SK-N-SH (cell line): ENCODE data around the gene PDE6A. TPM values are rescaled to one million over a fixed set of nuclear protein-coding genes. Genes with fewer than 3 reads are reported as not detected.

Experiments used
- CTCF ChIA-PET: fragments of 300-600, 350-600 bp; formaldehyde crosslinking; extraction: SDS; loops from one replicate; lab custom pipeline; 2021; lab: Yijun Ruan, JAX
- POLR2A ChIA-PET: fragments of 350-600 bp; sonication (Branson Sonifier 250); formaldehyde crosslinking; extraction: SDS; loops from one replicate; lab custom pipeline; 2020; ENCODE audit warnings: antibody characterized with exemption, inconsistent platforms; lab: Yijun Ruan, JAX
- DNase-seq: peaks from one replicate; pipeline ENCODE4 v3.0.0; 2012
- H2AFZ ChIP-seq: fragments of 200-600 bp; sonication (generic); 2 replicates; pipeline ENCODE4 v1.8.1; 2016; ENCODE audit warnings: antibody characterized with exemption, mild to moderate bottlenecking, low read depth
- H3F3A ChIP-seq: fragments of 200-600 bp; sonication (generic); replicated peaks from 2 replicates; pipeline ENCODE3; 2016; ENCODE audit warnings: antibody characterized with exemption, mild to moderate bottlenecking; ENCODE audit not compliant: insufficient read depth
- H3K27ac ChIP-seq, 2 experiments: fragments of 200-500 bp in 1 of 2; fragments of 200-600 bp in 1 of 2; sonication (Bioruptor generic) in 1 of 2; sonication (generic), shearing (Covaris generic) in 1 of 2; 2 replicates each; pipeline versions ENCODE4 v1.5.1 to v1.6.1; 2014 to 2016; ENCODE audit warnings: low read depth in 2 of 2, inconsistent platforms in 1 of 2, low read length in 1 of 2, mild to moderate bottlenecking in 1 of 2, mixed read lengths in 1 of 2
- H3K27me3 ChIP-seq: fragments of 200-600 bp; sonication (generic), shearing (Covaris generic); 2 replicates; pipeline ENCODE4 v1.6.1; 2016; ENCODE audit warnings: mixed run types; ENCODE audit not compliant: insufficient read depth
- H3K36me3 ChIP-seq, 2 experiments: fragments of 200-500 bp in 1 of 2; fragments of 200-600 bp in 1 of 2; sonication (Bioruptor generic) in 1 of 2; sonication (generic) in 1 of 2; replicated peaks in 1 of 2; 2 replicates each; pipeline versions ENCODE3 to v1.5.1; 2014 to 2016; ENCODE audit warnings: low read length in 1 of 2, mild to moderate bottlenecking in 1 of 2; ENCODE audit not compliant: insufficient read depth in 2 of 2, control insufficient read depth in 1 of 2
- H3K4me1 ChIP-seq, 2 experiments: fragments of 200-500 bp in 1 of 2; fragments of 200-600 bp in 1 of 2; sonication (Bioruptor generic) in 1 of 2; sonication (generic), shearing (Covaris generic) in 1 of 2; 2 replicates each; pipeline versions ENCODE4 v1.5.1 to v1.6.1; 2014 to 2016; ENCODE audit warnings: low read depth in 1 of 2, low read length in 1 of 2, mixed run types in 1 of 2; ENCODE audit not compliant: insufficient read depth in 2 of 2, control insufficient read depth in 1 of 2
- H3K4me2 ChIP-seq: fragments of 200-600 bp; sonication (generic), shearing (Covaris generic); 2 replicates; pipeline ENCODE4 v1.6.1; 2017; ENCODE audit warnings: mixed run types
- H3K4me3 ChIP-seq, 2 experiments: fragments of 200-500 bp in 1 of 2; fragments of 200-600 bp in 1 of 2; sonication (Bioruptor generic) in 1 of 2; sonication (generic), shearing (Covaris generic) in 1 of 2; 2 replicates each; pipeline versions ENCODE4 v1.5.1 to v1.8.1; 2014 to 2016; ENCODE audit warnings: low read depth in 2 of 2, inconsistent platforms in 1 of 2, low read length in 1 of 2, mild to moderate bottlenecking in 1 of 2, mixed read lengths in 1 of 2, moderate library complexity in 1 of 2
- H3K79me2 ChIP-seq: fragments of 200-600 bp; sonication (generic); 2 replicates; pipeline ENCODE4 v1.8.1; 2017; ENCODE audit warnings: mild to moderate bottlenecking; ENCODE audit not compliant: insufficient read depth
- H3K9ac ChIP-seq: fragments of 200-600 bp; sonication (generic); 2 replicates; pipeline ENCODE4 v1.6.1; 2017; ENCODE audit warnings: mixed run types
- H3K9me2 ChIP-seq: fragments of 200-600 bp; sonication (generic); 2 replicates; pipeline ENCODE4 v1.6.1; 2017; ENCODE audit warnings: mixed run types
- H3K9me3 ChIP-seq: fragments of 200-600 bp; sonication (generic); 2 replicates; pipeline ENCODE4 v1.6.1; 2017; ENCODE audit warnings: mixed run types, mild to moderate bottlenecking, moderate library complexity
- H4K20me1 ChIP-seq: fragments of 200-600 bp; sonication (generic); 2 replicates; pipeline ENCODE4 v1.6.1; 2017; ENCODE audit warnings: mild to moderate bottlenecking, mixed run types; ENCODE audit not compliant: insufficient read depth
- FOXJ3 ChIP-seq: sonication (generic); formaldehyde crosslinking; IDR thresholded peaks from 2 replicates; pipeline ENCODE4 v1.5.1; 2020; ENCODE audit warnings: mild to moderate bottlenecking, missing genetic modification reagents
- GATA2 ChIP-seq: sonication (generic); formaldehyde crosslinking; IDR thresholded peaks from 2 replicates; pipeline ENCODE4 v1.5.0; 2020; ENCODE audit warnings: mild to moderate bottlenecking, missing genetic modification reagents
- MXI1 ChIP-seq: IDR thresholded peaks from 2 replicates; pipeline ENCODE4 v1.6.1; 2012; ENCODE audit warnings: mild to moderate bottlenecking, low read depth, low read length, improper control_type of control experiment
- POLR2AphosphoS5 ChIP-seq: IDR thresholded peaks from 2 replicates; pipeline ENCODE4 v1.6.1; 2012; ENCODE audit warnings: low read depth, low read length
- RAD21 ChIP-seq: IDR thresholded peaks from 2 replicates; pipeline ENCODE4 v1.6.1; 2012; ENCODE audit warnings: mild to moderate bottlenecking, low read length
- RFX5 ChIP-seq: IDR thresholded peaks from 2 replicates; pipeline ENCODE4 v1.6.1; 2012; ENCODE audit warnings: mild to moderate bottlenecking, improper control_type of control experiment, low read length
- RXRA ChIP-seq: IDR thresholded peaks from 2 replicates; pipeline ENCODE4 v1.4.0; 2012; ENCODE audit warnings: low read depth, mild to moderate bottlenecking, borderline replicate concordance
- TAF1 ChIP-seq: IDR thresholded peaks from 2 replicates; pipeline ENCODE4 v1.6.1; 2012; ENCODE audit warnings: low read depth, mild to moderate bottlenecking, low read length, moderate library complexity, borderline replicate concordance
- TCF12 ChIP-seq: IDR thresholded peaks from 2 replicates; pipeline ENCODE4 v1.4.0; 2012
- WGBS: methylation state at CpG from one replicate; pipeline ENCODE4 v1.1.6; 2017; ENCODE audit warnings: low lambda C conversion rate; 5-methylcytosine and 5-hydroxymethylcytosine counted together
- polyA plus RNA-seq, 3 experiments: library from polyadenylated mRNA; depleted of rRNA; stranded (reverse); fragments of >200 nt; gene quantifications; 2 replicates each; pipeline ENCODE4 v1.2.3, GENCODE V29; 2012
- TF ChIP-seq, protein P1 (sequence below): IDR thresholded peaks from 2 replicates; pipeline ENCODE4 v1.6.1; 2012; ENCODE audit warnings: mild to moderate bottlenecking, low read depth, low read length, moderate library complexity
- TF ChIP-seq, protein P2 (sequence below): IDR thresholded peaks from 2 replicates; pipeline ENCODE4 v1.4.0; 2012; ENCODE audit warnings: low read depth, borderline replicate concordance
- TF ChIP-seq, protein P3 (sequence below): IDR thresholded peaks from 2 replicates; pipeline ENCODE4 v1.4.0; 2012; ENCODE audit warnings: low read depth, borderline replicate concordance

PDE6A gene
- polyA plus RNA-seq, 1 of the 3 experiments (the other 2 are of a cell fraction) = 0.05 TPM

DNA sequence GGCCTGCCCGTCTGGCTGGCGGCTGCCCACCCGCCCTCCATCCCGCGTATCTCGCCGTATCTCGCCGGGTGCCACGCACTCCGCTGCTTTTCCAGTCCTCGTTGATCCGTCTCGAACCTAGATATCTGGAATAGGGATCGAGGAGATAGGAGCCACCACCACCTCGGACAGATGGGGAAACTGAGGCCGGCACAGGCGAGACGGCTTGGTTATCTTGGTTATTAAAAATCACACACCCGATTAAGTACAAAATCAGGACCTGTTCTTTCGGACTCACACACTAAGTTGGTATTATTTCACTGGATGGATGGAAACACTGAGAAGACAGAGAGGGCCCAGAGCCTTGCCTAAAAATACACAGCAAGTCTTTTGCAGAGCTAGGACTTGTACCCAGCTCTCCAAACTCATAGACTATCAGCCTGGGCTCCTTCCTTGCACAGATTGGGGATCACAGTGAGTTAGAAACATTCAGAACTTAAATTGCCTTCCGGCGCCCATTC lies 16.6 kb upstream of the PDE6A start:
- Histone ChIP-seq H3K9me3 (no peaks in the 10 kb centered on the region), H3K4me2 (peak overlapping the region; percentile 85), H3K4me3 (peak overlapping the region; percentile 73 to 77), H3K27ac (peak overlapping the region in 1 of 2 experiments; percentile 94; a peak in 2 of 4 replicates), H3K36me3 (no peaks in the 10 kb centered on the region), H3K79me2 (peaks cover 11% of the 10 kb centered on the region; the same call in 1 of the 2 replicates), H2AFZ (peak overlapping the region; percentile 89)
- WGBS = 16% methylated on average over 11 of the region's 23 CpGs
- DNase-seq = no peak
- ChIA-PET CTCF (interaction anchor here (0.7 to 12.1 kb wide), 26 partner anchors 8 to 328 kb away, joined by 3 to 244 read pairs (median 5); partner anchors contain the start of gene TIGD6), POLR2A (interaction anchor here (1.2 kb wide), 1 partner anchor 127 kb away, joined by 3 read pairs; no protein-coding TSS in a partner anchor)
- TF ChIP-seq GATA2 (peak; percentile 32; the same call in 1 of the 2 replicates), TAF1 (no peak), TCF12 (no peak), RFX5 (no peak), POLR2AphosphoS5 (no peak), RAD21 (no peak)
- TF ChIP-seq, protein P1, sequence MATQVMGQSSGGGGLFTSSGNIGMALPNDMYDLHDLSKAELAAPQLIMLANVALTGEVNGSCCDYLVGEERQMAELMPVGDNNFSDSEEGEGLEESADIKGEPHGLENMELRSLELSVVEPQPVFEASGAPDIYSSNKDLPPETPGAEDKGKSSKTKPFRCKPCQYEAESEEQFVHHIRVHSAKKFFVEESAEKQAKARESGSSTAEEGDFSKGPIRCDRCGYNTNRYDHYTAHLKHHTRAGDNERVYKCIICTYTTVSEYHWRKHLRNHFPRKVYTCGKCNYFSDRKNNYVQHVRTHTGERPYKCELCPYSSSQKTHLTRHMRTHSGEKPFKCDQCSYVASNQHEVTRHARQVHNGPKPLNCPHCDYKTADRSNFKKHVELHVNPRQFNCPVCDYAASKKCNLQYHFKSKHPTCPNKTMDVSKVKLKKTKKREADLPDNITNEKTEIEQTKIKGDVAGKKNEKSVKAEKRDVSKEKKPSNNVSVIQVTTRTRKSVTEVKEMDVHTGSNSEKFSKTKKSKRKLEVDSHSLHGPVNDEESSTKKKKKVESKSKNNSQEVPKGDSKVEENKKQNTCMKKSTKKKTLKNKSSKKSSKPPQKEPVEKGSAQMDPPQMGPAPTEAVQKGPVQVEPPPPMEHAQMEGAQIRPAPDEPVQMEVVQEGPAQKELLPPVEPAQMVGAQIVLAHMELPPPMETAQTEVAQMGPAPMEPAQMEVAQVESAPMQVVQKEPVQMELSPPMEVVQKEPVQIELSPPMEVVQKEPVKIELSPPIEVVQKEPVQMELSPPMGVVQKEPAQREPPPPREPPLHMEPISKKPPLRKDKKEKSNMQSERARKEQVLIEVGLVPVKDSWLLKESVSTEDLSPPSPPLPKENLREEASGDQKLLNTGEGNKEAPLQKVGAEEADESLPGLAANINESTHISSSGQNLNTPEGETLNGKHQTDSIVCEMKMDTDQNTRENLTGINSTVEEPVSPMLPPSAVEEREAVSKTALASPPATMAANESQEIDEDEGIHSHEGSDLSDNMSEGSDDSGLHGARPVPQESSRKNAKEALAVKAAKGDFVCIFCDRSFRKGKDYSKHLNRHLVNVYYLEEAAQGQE = no peak
- TF ChIP-seq, all 33 proteins: peak for 1
- Histone ChIP-seq H3K9ac (peak overlapping the region; percentile 70), H3K4me1 (peaks cover 10 to 12% of the 10 kb centered on the region in 2 experiments; a peak in 3 of 4 replicates), H3K27me3 (no peaks in the 10 kb centered on the region), H3K9me2 (no peaks in the 10 kb centered on the region), H4K20me1 (no peaks in the 10 kb centered on the region), H3F3A (peaks cover 24% of the 10 kb centered on the region)

DNA sequence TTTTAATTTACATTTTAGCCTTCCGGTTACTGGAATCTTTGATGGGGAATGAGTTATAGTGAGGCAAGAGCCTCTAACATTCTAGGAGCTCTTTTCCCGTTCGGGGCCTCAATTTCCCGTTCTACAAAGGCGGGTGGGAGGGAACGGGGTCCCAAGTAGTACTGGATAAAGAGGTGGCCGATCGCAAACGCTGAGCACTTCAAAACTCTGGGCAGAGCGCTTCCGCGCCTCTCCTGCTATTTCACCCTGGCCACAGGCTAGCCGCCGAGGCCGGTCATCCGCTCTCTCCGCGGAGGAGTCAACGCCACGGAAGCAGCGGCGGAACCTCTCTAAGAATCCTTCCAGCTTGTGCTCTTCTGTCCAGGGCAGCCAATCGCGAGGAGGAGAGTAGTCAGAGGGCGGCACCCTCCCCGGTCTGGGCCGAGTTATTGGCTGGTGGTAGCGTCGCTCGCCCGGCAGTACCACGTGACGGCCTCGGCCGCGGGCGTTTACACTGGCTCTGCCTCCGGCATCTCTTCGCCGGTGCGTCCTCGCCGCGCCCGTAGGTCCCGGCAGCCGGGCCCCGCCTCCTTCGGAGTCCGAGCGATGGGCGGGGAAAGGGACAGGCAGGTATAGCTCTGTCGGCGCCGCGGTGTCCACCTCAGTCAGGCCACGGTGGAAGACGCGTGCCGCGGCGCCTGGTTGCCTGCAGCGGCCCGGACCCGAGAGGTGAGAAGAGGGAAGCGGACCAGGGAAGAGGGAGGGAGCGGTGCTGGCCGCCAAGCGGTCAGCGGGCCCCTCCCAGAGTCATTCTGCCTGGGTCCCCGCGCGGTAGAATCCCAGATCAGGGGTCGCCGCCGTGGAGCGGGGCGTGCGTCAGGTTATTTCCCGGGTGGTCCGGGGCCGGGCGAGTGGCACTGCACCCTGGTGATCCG lies 15.9 kb upstream of the PDE6A start, which contains the start of gene SLC26A2:
TSS of gene SLC26A2 (plus strand) at position 487 of the 914 bp plus-strand sequence. CDS start 16,895 bp downstream, outside the sequence.
- H3K9me2 ChIP-seq = no peaks in the 10 kb centered on the region
- peaks cover 17% of the 10 kb centered on the region for H3F3A ChIP-seq
- ChIA-PET POLR2A (interaction anchor here (1.0 kb wide), 1 partner anchor 9 kb away, joined by 3 read pairs; no protein-coding TSS in a partner anchor), CTCF (interaction anchor here (0.9 to 12.1 kb wide), 13 partner anchors 9 to 126 kb away, joined by 3 to 244 read pairs (median 7); no protein-coding TSS in a partner anchor)
- no peaks in the 10 kb centered on the region for H3K9me3 ChIP-seq
- H2AFZ ChIP-seq = peak within 1 kb of the TSS; percentile 93
- peaks cover 8% of the 10 kb centered on the region; the same call in 1 of the 2 replicates for H3K79me2 ChIP-seq
- H3K4me1 ChIP-seq = peaks cover 10 to 12% of the 10 kb centered on the region in 2 experiments; a peak in 3 of 4 replicates
- H3K4me2 ChIP-seq = peak within 1 kb of the TSS; percentile 85
- H3K36me3 ChIP-seq = no peaks in the 10 kb centered on the region
- peak within 1 kb of the TSS; percentile 73 to 77 for H3K4me3 ChIP-seq
- H4K20me1 ChIP-seq = no peaks in the 10 kb centered on the region
- peak within 1 kb of the TSS; percentile 87 to 94 for H3K27ac ChIP-seq
- peak; percentile 96 for DNase-seq
- no peaks in the 10 kb centered on the region for H3K27me3 ChIP-seq
- WGBS = 1% methylated on average over 20 of the region's 84 CpGs
- peak within 1 kb of the TSS; percentile 70 for H3K9ac ChIP-seq
- TF ChIP-seq RXRA (no peak), FOXJ3 (0 out of 2 replicates have a peak, but pooled peaks have one; percentile 46), GATA2 (no peak), RAD21 (no peak), MXI1 (peak; percentile 71)
- TF ChIP-seq, protein P2, sequence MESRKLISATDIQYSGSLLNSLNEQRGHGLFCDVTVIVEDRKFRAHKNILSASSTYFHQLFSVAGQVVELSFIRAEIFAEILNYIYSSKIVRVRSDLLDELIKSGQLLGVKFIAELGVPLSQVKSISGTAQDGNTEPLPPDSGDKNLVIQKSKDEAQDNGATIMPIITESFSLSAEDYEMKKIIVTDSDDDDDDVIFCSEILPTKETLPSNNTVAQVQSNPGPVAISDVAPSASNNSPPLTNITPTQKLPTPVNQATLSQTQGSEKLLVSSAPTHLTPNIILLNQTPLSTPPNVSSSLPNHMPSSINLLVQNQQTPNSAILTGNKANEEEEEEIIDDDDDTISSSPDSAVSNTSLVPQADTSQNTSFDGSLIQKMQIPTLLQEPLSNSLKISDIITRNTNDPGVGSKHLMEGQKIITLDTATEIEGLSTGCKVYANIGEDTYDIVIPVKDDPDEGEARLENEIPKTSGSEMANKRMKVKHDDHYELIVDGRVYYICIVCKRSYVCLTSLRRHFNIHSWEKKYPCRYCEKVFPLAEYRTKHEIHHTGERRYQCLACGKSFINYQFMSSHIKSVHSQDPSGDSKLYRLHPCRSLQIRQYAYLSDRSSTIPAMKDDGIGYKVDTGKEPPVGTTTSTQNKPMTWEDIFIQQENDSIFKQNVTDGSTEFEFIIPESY = no peak
- TF ChIP-seq, protein P3, sequence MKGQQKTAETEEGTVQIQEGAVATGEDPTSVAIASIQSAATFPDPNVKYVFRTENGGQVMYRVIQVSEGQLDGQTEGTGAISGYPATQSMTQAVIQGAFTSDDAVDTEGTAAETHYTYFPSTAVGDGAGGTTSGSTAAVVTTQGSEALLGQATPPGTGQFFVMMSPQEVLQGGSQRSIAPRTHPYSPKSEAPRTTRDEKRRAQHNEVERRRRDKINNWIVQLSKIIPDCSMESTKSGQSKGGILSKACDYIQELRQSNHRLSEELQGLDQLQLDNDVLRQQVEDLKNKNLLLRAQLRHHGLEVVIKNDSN = peak; percentile 99
- TF ChIP-seq, protein P1 = no peak
